ENCODE measurements around the gene GYG2.

DNA sequence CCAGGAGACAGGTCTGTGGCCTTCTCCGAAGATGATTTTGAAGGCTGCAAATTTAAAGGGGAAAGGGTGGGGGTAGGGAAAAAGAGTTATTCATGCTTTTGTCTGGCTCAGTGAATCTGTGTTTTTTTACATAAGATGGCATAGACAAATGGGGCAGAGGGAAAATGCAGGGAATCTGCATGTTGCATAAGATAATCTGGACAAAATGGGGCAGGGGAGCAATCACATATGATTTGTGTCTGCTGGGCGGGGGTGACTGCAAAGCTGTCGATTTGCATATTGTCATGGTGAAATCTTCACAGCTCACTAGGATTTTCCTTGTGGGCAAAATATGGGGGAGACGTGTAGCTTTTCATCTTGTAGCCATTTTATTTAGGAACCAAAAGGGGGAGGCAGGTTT is 29.4 kb upstream of the GYG2 start:
- TF ChIP-seq, protein P1, sequence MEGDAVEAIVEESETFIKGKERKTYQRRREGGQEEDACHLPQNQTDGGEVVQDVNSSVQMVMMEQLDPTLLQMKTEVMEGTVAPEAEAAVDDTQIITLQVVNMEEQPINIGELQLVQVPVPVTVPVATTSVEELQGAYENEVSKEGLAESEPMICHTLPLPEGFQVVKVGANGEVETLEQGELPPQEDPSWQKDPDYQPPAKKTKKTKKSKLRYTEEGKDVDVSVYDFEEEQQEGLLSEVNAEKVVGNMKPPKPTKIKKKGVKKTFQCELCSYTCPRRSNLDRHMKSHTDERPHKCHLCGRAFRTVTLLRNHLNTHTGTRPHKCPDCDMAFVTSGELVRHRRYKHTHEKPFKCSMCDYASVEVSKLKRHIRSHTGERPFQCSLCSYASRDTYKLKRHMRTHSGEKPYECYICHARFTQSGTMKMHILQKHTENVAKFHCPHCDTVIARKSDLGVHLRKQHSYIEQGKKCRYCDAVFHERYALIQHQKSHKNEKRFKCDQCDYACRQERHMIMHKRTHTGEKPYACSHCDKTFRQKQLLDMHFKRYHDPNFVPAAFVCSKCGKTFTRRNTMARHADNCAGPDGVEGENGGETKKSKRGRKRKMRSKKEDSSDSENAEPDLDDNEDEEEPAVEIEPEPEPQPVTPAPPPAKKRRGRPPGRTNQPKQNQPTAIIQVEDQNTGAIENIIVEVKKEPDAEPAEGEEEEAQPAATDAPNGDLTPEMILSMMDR (IDR thresholded peaks at IDR 0.05) = no peak
- TF ChIP-seq POLR2A (IDR thresholded peaks at IDR 0.05) = no peak

Data from thyroid gland (tissue), 4 donors.